Stimulated activated naive B cell treated with anti-CD40 and anti-IgM and Interleukin-4, amounts not matched to agents 10 μg/mL and 1 μg/mL and 100 μg/mL, for 72 hours (primary cell): ENCODE measurements around the gene SPDYE3.
"Not testable (repeated sequence)": the region's sequence is repeated elsewhere in the genome, so short reads cannot be mapped to it uniquely, and the experiment has no call there.

Source experiments
- ATAC-seq, 2 donors: fragments of 150-1000 bp; cut with Tn5 transposase; replicated peaks; 2 replicates each; pipeline ENCODE4 v1.10.0; 2021; ENCODE audit warnings: moderate library complexity in 1 of 2
- DNase-seq: peaks from one replicate; pipeline ENCODE4 v3.0.0; 2021
- H3K27ac Mint-ChIP-seq: one replicate; pipeline ENCODE4 v1.8.0; 2022; ENCODE audit warnings: mild to moderate bottlenecking, mixed read lengths
- H3K27me3 Mint-ChIP-seq, 2 donors: one replicate each; pipeline ENCODE4 v1.8.0; 2022; ENCODE audit warnings: mixed read lengths in 2 of 2
- H3K36me3 Mint-ChIP-seq, 2 donors: one replicate each; pipeline ENCODE4 v1.8.0; 2022; ENCODE audit warnings: mixed read lengths in 2 of 2, mild to moderate bottlenecking in 1 of 2
- H3K4me1 Mint-ChIP-seq, 2 donors: one replicate each; pipeline ENCODE4 v1.8.0; 2022; ENCODE audit warnings: mixed read lengths in 2 of 2, mild to moderate bottlenecking in 1 of 2
- H3K4me3 Mint-ChIP-seq, 2 donors: one replicate each; pipeline ENCODE4 v1.8.0; 2022; ENCODE audit warnings: mild to moderate bottlenecking in 2 of 2, mixed read lengths in 2 of 2, moderate library complexity in 1 of 2
- H3K9me3 Mint-ChIP-seq, 2 donors: one replicate each; pipeline ENCODE4 v1.8.0; 2022; ENCODE audit warnings: mixed read lengths in 2 of 2, mild to moderate bottlenecking in 1 of 2

SPDYE3 gene

DNA sequence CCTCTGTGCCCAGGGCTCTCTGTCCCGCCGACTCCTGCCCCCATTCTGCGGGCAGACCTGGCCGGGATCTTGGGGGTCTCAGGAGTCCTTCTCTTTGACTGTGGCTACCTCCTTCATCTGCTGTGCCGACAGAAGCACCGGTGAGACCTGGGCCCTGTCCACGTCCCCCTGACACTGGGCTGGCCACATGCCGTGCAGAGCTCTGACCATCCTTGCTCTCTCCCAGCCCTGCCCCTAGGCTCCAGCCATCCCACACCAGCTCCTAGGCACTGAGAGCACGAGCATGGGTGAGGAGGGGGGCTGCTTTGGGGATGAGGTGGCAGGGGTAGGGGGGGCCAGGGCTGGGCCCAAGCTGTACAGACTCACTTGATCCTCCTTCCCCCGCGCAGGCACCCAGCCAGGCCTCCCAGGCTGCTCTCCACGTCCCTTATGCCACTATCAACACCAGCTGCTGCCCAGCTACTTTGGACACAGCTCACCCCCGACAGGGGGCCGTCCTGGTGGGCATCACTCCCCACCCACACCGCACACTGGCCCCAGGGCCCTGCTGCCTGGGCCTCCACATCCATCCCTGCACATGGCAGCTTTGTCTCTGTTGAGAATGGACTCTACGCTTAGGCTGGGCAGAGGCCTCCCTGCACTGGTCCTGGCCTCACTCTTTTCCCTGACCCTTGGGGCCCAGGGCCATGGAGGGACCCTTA, 45.6 kb downstream of the SPDYE3 start:
- no peaks in the 10 kb centered on the region for H3K27me3 Mint-ChIP-seq
- DNase-seq (no peak), ATAC-seq (peak in 1 of 2 donors; percentile 13)
- H3K27ac Mint-ChIP-seq = peak overlapping the region; percentile 62
- no peak overlapping the region for H3K4me3 Mint-ChIP-seq
- H3K4me1 Mint-ChIP-seq = peaks cover 24 to 36% of the 10 kb centered on the region in 2 donors
- no peaks in the 10 kb centered on the region for H3K9me3 Mint-ChIP-seq
- peaks cover 57 to 60% of the 10 kb centered on the region in 2 donors for H3K36me3 Mint-ChIP-seq

DNA sequence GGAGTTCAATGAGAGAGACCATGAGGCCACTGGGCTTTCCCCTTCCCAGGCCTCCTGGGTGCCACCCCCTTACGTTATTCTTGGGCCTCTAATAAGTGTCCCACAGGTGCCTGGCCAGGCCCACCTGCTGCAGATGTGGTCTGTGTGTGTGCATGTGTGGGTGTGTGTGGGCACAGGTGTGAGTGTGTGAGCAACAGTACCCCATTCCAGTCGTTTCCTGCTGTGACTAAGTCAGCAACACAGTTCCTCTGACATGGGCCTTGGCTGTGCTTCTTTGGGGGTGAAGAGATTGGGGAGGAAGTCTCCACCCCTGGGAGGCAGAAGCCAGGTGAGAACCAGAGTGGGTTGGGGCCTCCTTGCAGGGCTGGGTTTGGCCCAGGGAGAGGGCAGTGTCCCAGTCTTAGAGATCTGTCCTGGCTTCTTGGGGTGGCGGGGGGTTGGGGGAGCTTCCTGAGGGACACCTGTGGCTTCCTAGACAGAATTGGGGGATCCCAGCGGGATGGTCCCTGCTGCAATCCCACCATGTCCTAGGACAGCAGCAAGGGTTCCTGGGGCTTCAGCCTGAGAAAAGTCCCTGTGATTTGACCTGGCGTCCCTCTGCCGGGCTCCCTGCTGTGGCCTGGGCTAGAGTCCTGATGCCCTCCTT, 46.3 kb downstream of the SPDYE3 start:
- H3K4me3 Mint-ChIP-seq = no peak overlapping the region
- H3K9me3 Mint-ChIP-seq = no peaks in the 10 kb centered on the region
- ATAC-seq (peak; percentile 33 to 41), DNase-seq (no peak)
- peaks cover 59 to 63% of the 10 kb centered on the region in 2 donors for H3K36me3 Mint-ChIP-seq
- peaks cover 30 to 43% of the 10 kb centered on the region in 2 donors for H3K4me1 Mint-ChIP-seq
- H3K27me3 Mint-ChIP-seq = no peaks in the 10 kb centered on the region
- peak overlapping the region; percentile 62 for H3K27ac Mint-ChIP-seq

DNA sequence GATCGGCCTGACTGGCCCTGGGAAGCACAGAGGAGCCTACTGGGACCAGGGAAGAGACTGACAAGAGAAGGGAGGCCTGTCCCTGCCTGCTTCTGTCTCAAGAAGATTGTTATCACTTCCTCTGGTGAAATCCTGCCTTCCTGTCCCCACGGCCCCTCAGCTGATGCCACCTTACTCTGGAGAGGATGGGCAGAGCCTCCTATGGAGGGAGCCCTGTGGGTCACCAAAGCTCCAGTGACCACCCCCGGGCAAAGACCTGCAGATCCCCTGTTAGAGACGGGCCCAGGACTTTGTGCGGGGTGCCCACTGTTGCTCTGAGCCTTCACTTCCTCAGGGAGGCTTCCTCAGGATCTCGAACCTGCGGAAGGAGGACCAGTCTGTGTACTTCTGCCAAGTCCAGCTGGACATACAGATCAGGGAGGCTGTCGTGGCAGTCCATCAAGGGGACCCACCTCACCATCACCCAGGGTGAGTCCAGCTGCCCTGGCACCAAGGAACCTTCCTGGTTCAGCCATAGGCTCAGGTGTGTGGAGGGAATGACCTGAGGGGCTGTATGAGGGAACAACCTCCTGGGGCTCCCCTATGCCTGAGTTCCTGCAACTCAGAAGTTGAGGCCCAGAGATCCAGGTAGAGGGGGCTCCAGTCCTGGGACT, 49.0 kb downstream of the SPDYE3 start:
- Mint-ChIP-seq H3K27me3 (no peaks in the 10 kb centered on the region), H3K27ac (peak overlapping the region; percentile 73), H3K4me1 (peaks cover 32 to 39% of the 10 kb centered on the region in 2 donors), H3K9me3 (no peaks in the 10 kb centered on the region), H3K4me3 (no peak overlapping the region), H3K36me3 (peaks cover 55 to 62% of the 10 kb centered on the region in 2 donors)
- ATAC-seq = no peak
- DNase-seq = no peak

DNA sequence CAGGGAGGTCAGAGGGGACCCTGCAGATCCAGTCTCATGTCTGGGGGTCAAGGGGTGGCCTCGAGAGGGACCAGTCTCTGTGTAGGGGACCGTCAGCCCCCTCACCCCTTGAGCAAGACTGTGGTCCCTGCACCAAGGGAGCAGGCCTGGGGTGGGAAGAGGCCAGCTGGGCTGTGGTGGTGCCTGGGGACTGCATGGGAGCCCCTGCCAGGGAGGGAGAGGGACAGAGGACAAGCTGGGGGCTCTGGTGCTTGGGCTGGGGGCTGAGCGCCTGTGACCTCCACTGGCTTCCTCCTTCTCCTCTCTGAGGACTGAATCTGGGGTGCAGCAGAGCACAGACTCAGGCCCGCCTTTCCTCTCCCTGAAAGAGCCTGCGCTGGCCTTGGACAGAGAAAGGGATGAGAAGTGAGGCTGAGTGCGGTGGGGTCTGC, 49.6 kb downstream of the SPDYE3 start:
- DNase-seq = no peak
- Mint-ChIP-seq H3K9me3 (no peaks in the 10 kb centered on the region), H3K36me3 (peaks cover 56 to 65% of the 10 kb centered on the region in 2 donors), H3K27me3 (no peaks in the 10 kb centered on the region), H3K4me3 (peak overlapping the region in 1 of 2 donors; percentile 59), H3K27ac (peak overlapping the region; percentile 56), H3K4me1 (peaks cover 31 to 37% of the 10 kb centered on the region in 2 donors)
- ATAC-seq = no peak

DNA sequence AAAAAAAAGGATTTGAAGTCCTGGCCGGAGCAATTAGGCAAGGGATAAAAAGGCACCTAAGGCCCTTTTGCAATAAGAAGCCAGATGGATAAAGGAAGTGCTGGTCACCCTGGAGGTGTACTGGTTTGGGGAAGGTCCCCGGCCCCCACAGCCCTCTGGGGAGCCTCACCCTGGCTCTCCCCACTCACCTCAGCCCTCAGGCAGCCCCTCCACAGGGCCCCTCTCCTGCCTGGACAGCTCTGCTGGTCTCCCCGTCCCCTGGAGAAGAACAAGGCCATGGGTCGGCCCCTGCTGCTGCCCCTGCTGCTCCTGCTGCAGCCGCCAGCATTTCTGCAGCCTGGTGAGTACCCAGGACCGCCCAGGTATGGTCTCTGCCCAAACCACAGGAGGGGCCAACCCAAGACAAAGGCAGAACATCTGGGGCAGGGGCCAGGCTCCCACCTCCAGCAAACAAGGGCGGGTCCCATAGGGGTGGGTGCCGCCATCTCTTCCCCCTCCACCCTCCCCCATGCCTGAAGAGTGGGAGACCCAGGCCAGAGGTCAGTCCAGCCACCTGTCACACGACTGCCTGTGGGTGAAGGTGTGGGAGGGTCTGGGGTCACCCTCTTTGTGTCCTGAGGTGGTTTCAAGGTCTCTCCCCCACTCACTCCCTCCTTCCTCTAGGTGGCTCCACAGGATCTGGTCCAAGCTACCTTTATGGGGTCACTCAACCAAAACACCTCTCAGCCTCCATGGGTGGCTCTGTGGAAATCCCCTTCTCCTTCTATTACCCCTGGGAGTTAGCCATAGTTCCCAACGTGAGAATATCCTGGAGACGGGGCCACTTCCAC, 50.7 kb downstream of the SPDYE3 start, which contains the start of gene PILRB:
Gene PILRB (plus strand): TSS at position 91 of the 830 bp plus-strand sequence. CDS start 186 bp downstream, at position 277.
- ATAC-seq (peak; percentile 81 to 83), DNase-seq (no peak)
- peaks cover 27 to 30% of the 10 kb centered on the region in 2 donors for H3K4me1 Mint-ChIP-seq
- H3K4me3 Mint-ChIP-seq = peak within 1 kb of the TSS in 1 of 2 donors; percentile 59
- no peaks in the 10 kb centered on the region for H3K9me3 Mint-ChIP-seq
- peak within 1 kb of the TSS; percentile 73 for H3K27ac Mint-ChIP-seq
- H3K27me3 Mint-ChIP-seq = no peaks in the 10 kb centered on the region
- H3K36me3 Mint-ChIP-seq = peaks cover 52 to 67% of the 10 kb centered on the region in 2 donors

GRCh38 chr7:100358857-100359212, 51.3 kb downstream of the SPDYE3 start:
- H3K27ac Mint-ChIP-seq = peak overlapping the region; percentile 73
- no peak overlapping the region for H3K4me3 Mint-ChIP-seq
- no peak for DNase-seq
- H3K27me3 Mint-ChIP-seq = no peaks in the 10 kb centered on the region
- H3K36me3 Mint-ChIP-seq = peaks cover 52 to 67% of the 10 kb centered on the region in 2 donors
- H3K4me1 Mint-ChIP-seq = peaks cover 22 to 28% of the 10 kb centered on the region in 2 donors
- ATAC-seq = no peak
- H3K9me3 Mint-ChIP-seq = no peaks in the 10 kb centered on the region

GRCh38 chr7:100360135-100360854, 52.8 kb downstream of the SPDYE3 start:
- Mint-ChIP-seq H3K36me3 (peaks cover 55 to 72% of the 10 kb centered on the region in 2 donors), H3K27ac (peak overlapping the region; percentile 75), H3K4me3 (no peak overlapping the region), H3K4me1 (peaks cover 25 to 40% of the 10 kb centered on the region in 2 donors), H3K9me3 (no peaks in the 10 kb centered on the region), H3K27me3 (no peaks in the 10 kb centered on the region)
- ATAC-seq (no peak), DNase-seq (no peak)

- no peak for DNase-seq
- peaks cover 38 to 52% of the 10 kb centered on the region in 2 donors for H3K4me1 Mint-ChIP-seq
- H3K27ac Mint-ChIP-seq = no peak overlapping the region
- H3K4me3 Mint-ChIP-seq = no peak overlapping the region
- peaks cover 54 to 77% of the 10 kb centered on the region in 2 donors for H3K36me3 Mint-ChIP-seq
- no peaks in the 10 kb centered on the region for H3K27me3 Mint-ChIP-seq
- no peak for ATAC-seq
- H3K9me3 Mint-ChIP-seq = no peaks in the 10 kb centered on the region
Measured at GRCh38 chr7:100363098-100363497, 55.6 kb downstream of the SPDYE3 start.

DNA sequence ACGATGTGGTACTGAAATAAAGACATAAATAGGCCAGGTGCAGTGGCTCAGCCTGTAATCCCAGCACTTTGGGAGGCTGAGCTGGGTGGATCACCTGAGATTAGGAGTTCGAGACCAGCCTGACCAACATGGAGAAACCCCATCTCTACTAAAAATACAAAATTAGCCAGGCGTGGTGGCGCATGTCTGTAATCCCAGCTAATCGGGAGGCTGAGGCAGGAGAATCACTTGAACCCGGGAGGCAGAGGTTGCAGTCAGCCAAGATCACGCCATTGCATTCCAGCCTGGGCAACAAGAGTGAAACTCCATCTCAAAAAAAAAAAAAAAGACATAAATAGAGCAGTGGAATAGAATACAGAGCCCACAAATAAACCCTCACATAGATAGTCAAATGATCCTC, 56.3 kb downstream of the SPDYE3 start:
- DNase-seq, H3K4me3 Mint-ChIP-seq, ATAC-seq, H3K27me3 Mint-ChIP-seq, H3K9me3 Mint-ChIP-seq, H3K27ac Mint-ChIP-seq: not testable (repeated sequence)
- peaks cover 49 to 72% of the 10 kb centered on the region in 2 donors for H3K36me3 Mint-ChIP-seq
- H3K4me1 Mint-ChIP-seq = peaks cover 37 to 52% of the 10 kb centered on the region in 2 donors

DNA sequence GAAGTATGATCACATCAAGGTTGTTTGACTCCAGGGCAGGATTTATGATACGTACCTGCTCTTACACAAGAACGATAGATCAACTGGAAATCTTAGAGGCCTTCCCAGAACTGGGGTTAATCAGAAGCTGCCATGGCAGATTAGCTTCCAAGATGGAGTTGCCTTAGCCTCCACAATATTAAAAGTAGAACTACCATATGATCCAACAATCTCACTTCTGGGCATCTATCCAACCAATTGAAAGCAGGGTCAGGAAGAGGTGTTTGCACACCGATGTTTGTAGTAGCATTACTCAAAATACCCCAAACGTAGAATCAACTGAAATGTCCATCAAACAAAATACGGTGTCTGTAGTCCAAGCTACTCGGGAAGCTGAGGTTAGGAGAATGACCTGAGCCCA, 57.0 kb downstream of the SPDYE3 start:
- H3K27ac Mint-ChIP-seq = peak overlapping the region; percentile 56
- DNase-seq = no peak
- H3K36me3 Mint-ChIP-seq = peaks cover 42 to 70% of the 10 kb centered on the region in 2 donors
- H3K4me1 Mint-ChIP-seq = peaks cover 38 to 58% of the 10 kb centered on the region in 2 donors
- H3K27me3 Mint-ChIP-seq = no peaks in the 10 kb centered on the region
- H3K4me3 Mint-ChIP-seq = no peak overlapping the region
- no peaks in the 10 kb centered on the region for H3K9me3 Mint-ChIP-seq
- ATAC-seq = no peak

DNA sequence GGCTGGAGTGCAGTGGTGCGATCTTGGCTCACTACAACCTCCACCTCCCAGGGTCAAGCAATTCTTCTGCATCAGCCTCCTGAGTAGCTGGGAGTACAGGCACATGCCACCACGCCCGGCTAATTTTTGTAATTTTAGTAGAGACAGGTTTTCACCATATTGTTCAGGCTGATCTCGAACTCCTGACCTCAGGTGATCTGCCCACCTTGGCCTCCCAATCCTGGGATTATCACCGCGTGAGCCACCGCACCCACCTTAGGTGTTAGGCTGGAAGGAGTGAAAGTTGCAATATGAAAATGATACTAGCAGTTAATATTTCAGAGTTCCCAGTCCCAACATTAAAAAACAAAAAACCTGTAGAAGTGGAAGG, 58.5 kb downstream of the SPDYE3 start:
- Mint-ChIP-seq H3K36me3 (peaks cover 33 to 59% of the 10 kb centered on the region in 2 donors), H3K27ac (peak overlapping the region; percentile 91), H3K4me1 (peaks cover 45 to 72% of the 10 kb centered on the region in 2 donors), H3K4me3 (peak overlapping the region; percentile 7 to 39)
- not testable (repeated sequence) for DNase-seq, H3K9me3 Mint-ChIP-seq, H3K27me3 Mint-ChIP-seq, ATAC-seq

GRCh38 chr7:100366411-100367250, 59.1 kb downstream of the SPDYE3 start:
- H3K36me3 Mint-ChIP-seq = peaks cover 33 to 57% of the 10 kb centered on the region in 2 donors
- H3K27me3 Mint-ChIP-seq = no peaks in the 10 kb centered on the region
- H3K27ac Mint-ChIP-seq = peak overlapping the region; percentile 91
- H3K9me3 Mint-ChIP-seq = no peaks in the 10 kb centered on the region
- H3K4me3 Mint-ChIP-seq = peak overlapping the region; percentile 7 to 39
- H3K4me1 Mint-ChIP-seq = peaks cover 47 to 78% of the 10 kb centered on the region in 2 donors
- ATAC-seq (peak; percentile 8 to 11), DNase-seq (peak; percentile 38)

DNA sequence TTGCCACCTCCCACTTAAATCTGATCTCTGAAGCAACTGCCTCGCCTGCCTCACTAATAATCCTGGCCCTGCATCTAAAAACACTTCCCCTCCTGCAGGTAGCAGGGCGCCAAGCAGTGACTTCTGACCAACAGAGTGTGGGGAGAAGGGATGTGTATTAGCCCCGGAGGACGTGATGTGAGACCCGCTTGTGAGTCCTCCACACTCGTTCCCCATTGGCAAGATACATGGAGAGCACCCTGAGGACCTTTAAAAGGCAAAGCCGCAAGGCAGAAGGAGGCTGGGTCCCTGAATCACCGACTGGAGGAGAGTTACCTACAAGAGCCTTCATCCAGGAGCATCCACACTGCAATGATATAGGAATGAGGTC, 59.7 kb downstream of the SPDYE3 start:
- peak overlapping the region in 1 of 2 donors; percentile 10 for H3K4me3 Mint-ChIP-seq
- no peaks in the 10 kb centered on the region for H3K9me3 Mint-ChIP-seq
- peak overlapping the region; percentile 91 for H3K27ac Mint-ChIP-seq
- no peaks in the 10 kb centered on the region for H3K27me3 Mint-ChIP-seq
- H3K4me1 Mint-ChIP-seq = peaks cover 49 to 84% of the 10 kb centered on the region in 2 donors
- no peak for DNase-seq
- peaks cover 29 to 51% of the 10 kb centered on the region in 2 donors for H3K36me3 Mint-ChIP-seq
- no peak for ATAC-seq
